ENCODE measurements around the gene PROB1. TPM values are rescaled to one million over a fixed set of nuclear protein-coding genes. Genes with fewer than 3 reads are reported as not detected.
"Not testable (repeated sequence)": the region's sequence is repeated elsewhere in the genome, so short reads cannot be mapped to it uniquely, and the experiment has no call there.

PROB1 gene
- total and polyA plus RNA-seq, 5 donors = 22.2 to 38.5 (median 30.4) TPM

DNA sequence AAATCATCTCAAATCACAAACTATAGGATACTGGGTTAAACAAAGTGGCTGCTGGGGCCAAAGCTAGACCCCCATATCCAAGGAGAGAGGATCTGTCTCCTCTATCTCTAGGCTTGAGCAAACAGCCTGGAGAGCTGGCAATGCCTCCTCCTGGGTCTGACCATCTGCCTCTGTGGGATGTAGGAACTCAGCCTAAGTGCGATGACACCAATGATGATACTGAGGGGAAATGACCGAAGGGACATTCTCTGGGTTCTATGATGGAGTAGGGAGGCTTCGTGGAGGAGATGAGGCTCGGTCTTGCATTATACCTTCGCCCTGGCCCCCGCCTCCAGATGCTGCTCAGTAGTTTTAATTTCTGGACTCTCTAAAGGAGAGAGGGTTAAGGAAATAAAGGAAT, 18.2 kb upstream of the PROB1 start:
- whole genome bisulfite sequencing = 95% methylated on average over 6 of the region's 6 CpGs
- intact Hi-C loops (cut with DNase I) = loop anchor here in 1 of 4 donors (10.0 kb wide), 1 partner anchor 352 kb away; no protein-coding TSS in a partner anchor

DNA sequence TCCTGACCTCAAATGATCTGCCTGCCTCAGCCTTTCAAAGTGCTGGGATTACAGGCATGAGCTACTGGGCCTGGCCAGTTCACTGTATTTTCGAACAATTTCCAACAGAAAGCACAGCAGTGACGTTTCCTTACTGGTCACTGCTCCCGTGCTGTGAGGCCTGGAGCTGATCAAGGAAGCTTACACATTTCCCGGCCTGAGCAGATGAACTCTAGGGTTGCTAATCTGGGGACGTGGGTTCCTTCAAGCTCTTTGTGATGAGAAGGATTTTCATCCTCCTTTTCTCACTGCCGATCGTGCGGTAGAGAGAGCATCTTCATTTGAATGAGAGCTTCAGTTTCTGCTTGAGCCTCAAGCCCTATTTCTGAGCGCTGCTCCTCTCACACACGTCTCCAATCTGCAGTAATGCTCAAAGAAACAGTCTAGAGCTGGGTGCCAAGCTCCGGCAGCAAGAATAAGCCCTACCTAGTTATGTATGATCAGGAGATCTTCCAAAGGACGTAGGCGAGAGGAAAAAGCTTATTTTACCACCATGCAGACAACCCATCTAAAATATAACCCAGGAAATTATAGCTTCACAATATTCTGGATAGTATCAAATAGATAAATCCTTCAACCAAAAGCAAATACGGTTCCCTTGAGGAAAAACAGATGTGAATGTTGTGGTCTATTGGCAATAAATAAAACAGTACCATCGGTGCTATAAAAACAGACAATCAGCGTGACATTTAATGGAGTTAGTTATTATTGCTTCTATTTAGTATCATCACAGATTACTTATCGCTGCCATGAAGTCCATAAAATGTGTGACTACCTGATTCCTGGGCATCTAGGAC, 16.3 kb upstream of the PROB1 start:
- Histone ChIP-seq H3K27ac (ENCODE audit: low read length) (no peak overlapping the region), H3K4me1 (ENCODE audit: control insufficient read depth, insufficient read depth, low read length) (peaks cover 5% of the 10 kb centered on the region), H3K9me3 (ENCODE audit: control insufficient read depth, low read length) (no peaks in the 10 kb centered on the region), H3K4me3 (ENCODE audit: low read length) (no peak overlapping the region), H3K27me3 (ENCODE audit: control insufficient read depth, insufficient read depth) (no peaks in the 10 kb centered on the region)
- intact Hi-C loops (cut with DNase I) = loop anchor here in 1 of 4 donors (10.0 kb wide), 1 partner anchor 354 kb away; no protein-coding TSS in a partner anchor
- WGBS = 80% methylated on average over 17 of the region's 17 CpGs
- no peak for DNase-seq
- ATAC-seq = no peak

More for the DNA sequence above, 18.2 kb upstream of the PROB1 start:
- ATAC-seq = no peak
- Histone ChIP-seq H3K27me3 (ENCODE audit: control insufficient read depth, insufficient read depth) (no peaks in the 10 kb centered on the region), H3K4me3 (ENCODE audit: low read length) (no peak overlapping the region), H3K9me3 (ENCODE audit: control insufficient read depth, low read length) (no peaks in the 10 kb centered on the region), H3K4me1 (ENCODE audit: control insufficient read depth, insufficient read depth, low read length) (peaks cover 9% of the 10 kb centered on the region), H3K27ac (ENCODE audit: low read length) (no peak overlapping the region)
- no peak for DNase-seq

DNA sequence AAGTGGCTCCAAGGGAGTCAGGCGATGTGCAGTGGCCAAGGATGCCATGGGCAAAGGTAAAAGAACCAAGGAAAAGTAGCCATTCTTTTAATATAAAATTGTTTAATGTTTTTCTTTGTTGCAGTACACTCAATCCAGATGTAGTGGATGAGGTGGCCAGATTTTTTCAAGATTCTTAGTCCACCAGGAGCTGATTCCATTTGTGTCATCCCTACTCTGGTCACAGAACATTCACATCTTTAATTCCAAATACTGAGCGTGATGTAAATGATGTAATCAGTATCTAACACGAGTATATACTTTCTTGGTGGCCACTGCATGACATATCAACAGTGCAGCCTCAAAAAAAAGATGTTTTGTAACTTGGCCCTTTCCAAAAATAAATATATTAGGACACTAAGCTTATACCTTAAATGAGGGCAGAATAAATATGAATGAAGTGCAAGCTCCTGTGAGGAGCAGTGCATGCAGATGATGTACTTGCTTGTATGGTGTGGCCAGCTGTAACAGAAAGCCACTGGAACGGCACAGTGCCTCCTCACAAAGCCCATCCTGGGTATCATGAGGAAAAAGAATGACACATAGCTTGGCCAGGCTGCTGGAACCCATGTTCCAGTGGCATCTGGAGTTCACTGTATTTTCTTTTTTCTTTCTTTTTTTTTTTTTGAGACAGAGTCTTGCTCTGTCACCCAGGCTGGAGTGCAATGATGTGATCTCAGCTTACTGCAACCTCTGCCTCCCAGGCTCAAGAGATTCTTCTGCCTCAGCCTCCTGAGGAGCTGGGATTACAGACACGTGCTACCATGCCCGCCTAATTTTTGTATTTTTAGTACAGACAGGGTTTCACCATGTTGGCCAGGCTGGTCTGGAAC, 15.5 kb upstream of the PROB1 start:
- Histone ChIP-seq H3K4me1 (ENCODE audit: control insufficient read depth, insufficient read depth, low read length) (peaks cover 2% of the 10 kb centered on the region), H3K27me3 (ENCODE audit: control insufficient read depth, insufficient read depth) (no peaks in the 10 kb centered on the region), H3K4me3 (ENCODE audit: low read length) (no peak overlapping the region), H3K9me3 (ENCODE audit: control insufficient read depth, low read length) (no peaks in the 10 kb centered on the region), H3K27ac (ENCODE audit: low read length) (peak overlapping the region; percentile 23)
- DNase-seq (no peak), ATAC-seq (no peak)
- intact Hi-C loops (cut with DNase I) = loop anchor here in 1 of 4 donors (10.0 kb wide), 1 partner anchor 354 kb away; no protein-coding TSS in a partner anchor
- 58% methylated on average over 6 of the region's 6 CpGs for WGBS

DNA sequence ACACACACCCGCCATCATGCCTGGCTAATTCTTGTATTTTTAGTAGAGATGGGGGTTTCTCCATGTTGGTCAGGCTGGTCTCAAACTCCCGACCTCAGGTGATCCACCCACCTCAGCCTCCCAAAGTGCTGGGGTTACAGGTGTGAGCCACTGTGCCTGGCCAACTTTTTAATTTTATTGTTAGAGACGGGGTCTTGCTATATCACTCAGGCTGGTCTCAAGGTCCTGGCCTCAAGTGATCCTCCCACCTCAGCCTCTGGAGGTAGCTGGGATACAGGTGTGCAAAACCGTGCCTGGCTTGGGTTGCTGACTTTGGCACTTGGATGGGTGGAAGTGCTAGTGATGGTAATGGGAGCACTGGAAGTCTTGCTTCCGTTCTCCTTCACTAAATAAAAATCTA, 14.2 kb upstream of the PROB1 start:
- H3K27ac ChIP-seq (ENCODE audit: low read length); H3K9me3 ChIP-seq (ENCODE audit: control insufficient read depth, low read length); DNase-seq; ATAC-seq; intact Hi-C loops (cut with DNase I); H3K4me1 ChIP-seq (ENCODE audit: control insufficient read depth, insufficient read depth, low read length); H3K4me3 ChIP-seq (ENCODE audit: low read length); H3K27me3 ChIP-seq (ENCODE audit: control insufficient read depth, insufficient read depth): not testable (repeated sequence)
- WGBS = 88% methylated on average over 5 of the region's 5 CpGs

DNA sequence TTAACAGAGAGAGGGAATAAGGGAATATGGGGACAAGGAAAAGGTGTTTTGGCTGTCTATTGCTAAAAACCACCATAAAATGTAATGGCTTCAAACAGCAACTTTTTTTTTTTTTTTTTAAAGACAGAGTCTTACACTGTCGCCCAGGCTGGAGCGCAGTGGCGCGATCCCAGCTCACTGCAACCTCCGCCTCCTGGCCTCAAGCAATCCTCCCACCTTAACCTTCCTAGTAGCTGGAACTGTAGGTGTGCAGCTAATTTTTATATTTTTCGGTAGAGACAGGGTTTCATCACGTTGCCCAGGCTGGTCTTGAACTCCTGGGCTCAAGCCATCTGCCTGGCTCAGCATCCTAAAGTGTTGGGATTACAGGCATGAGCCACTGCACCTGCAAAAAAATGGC, 13.3 kb upstream of the PROB1 start:
- ATAC-seq (no peak), DNase-seq (no peak)
- Histone ChIP-seq H3K27me3 (ENCODE audit: control insufficient read depth, insufficient read depth) (no peaks in the 10 kb centered on the region), H3K4me3 (ENCODE audit: low read length) (no peak overlapping the region), H3K27ac (ENCODE audit: low read length) (no peak overlapping the region), H3K9me3 (ENCODE audit: control insufficient read depth, low read length) (no peaks in the 10 kb centered on the region), H3K4me1 (ENCODE audit: control insufficient read depth, insufficient read depth, low read length) (no peaks in the 10 kb centered on the region)
- WGBS = 91% methylated on average over 7 of the region's 7 CpGs
- intact Hi-C loops (cut with DNase I) = no loop called here

DNA sequence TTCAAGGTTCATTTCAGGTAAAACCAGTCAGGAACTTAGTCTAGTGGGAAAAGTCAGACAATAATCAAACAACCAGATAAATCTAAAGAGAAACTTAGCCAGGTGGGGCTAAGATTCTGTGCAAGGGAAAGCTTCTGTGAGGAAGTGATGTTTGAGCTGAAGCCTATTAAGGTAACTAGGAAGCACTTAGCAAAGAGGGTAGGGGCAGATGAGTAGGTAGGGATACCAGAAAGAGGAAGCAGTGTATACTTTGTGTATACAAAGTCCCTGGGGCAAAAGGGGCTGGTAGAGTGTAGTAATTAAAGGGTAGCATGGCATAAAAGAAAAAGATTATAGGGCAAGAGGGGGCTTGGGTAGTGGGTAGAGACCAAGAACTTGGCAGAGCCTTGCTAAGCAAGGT, 12.6 kb upstream of the PROB1 start:
- intact Hi-C loops (cut with DNase I) = no loop called here
- DNase-seq (no peak), ATAC-seq (no peak)
- no peak overlapping the region for H3K27ac ChIP-seq (ENCODE audit: low read length)
- H3K9me3 ChIP-seq (ENCODE audit: control insufficient read depth, low read length) = no peaks in the 10 kb centered on the region
- no peak overlapping the region for H3K4me3 ChIP-seq (ENCODE audit: low read length)
- no peaks in the 10 kb centered on the region for H3K4me1 ChIP-seq (ENCODE audit: control insufficient read depth, insufficient read depth, low read length)
- H3K27me3 ChIP-seq (ENCODE audit: control insufficient read depth, insufficient read depth) = no peaks in the 10 kb centered on the region

DNA sequence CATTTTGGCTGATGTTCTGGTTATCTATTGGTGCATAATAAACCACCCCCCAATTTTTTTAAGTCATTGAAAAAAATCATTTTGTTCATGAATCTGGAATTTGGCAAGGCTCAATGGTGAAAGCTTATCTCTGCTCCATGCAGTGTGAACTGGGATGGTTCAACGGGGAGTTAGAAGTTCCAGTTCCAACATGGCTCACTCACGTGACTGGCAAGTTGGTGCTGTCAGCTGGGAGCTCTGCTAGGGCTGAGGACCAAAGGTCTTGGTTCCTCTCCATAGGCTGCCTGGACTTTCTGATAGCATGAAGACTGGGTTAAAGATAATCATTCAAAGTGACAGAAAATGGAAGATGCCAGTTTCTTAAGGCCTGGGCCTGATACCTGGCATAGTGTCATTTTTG, 12.1 kb upstream of the PROB1 start:
- no peak for ATAC-seq
- intact Hi-C loops (cut with DNase I) = no loop called here

DNA sequence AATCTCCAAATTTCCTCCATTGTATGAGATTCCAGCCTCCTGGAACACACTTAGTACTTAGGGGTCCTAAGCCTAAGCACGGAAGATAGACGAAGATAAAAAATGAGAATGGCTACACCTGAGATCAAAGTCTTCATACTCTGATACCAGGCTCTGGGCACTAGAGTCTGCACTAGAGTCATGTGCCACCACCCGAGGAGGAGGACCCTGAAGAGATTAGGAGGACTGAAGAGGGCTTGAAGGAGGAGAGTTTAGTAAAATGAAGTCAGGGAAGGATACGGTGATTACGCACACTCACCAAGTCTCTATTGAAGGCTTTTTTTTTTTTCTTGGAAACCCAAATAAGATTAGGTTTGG, 9.6 kb upstream of the PROB1 start:
- intact Hi-C loops (cut with DNase I) = no loop called here
- Histone ChIP-seq H3K9me3 (ENCODE audit: control insufficient read depth, low read length) (no peaks in the 10 kb centered on the region), H3K27ac (ENCODE audit: low read length) (peak overlapping the region; percentile 90), H3K4me1 (ENCODE audit: control insufficient read depth, insufficient read depth, low read length) (no peaks in the 10 kb centered on the region), H3K27me3 (ENCODE audit: control insufficient read depth, insufficient read depth) (no peaks in the 10 kb centered on the region), H3K4me3 (ENCODE audit: low read length) (peak overlapping the region; percentile 15)
- DNase-seq = no peak
- no peak for ATAC-seq
- 53% methylated on average over 5 of the region's 5 CpGs for WGBS

More for the DNA sequence above, 12.1 kb upstream of the PROB1 start:
- Histone ChIP-seq H3K4me3 (ENCODE audit: low read length) (no peak overlapping the region), H3K27me3 (ENCODE audit: control insufficient read depth, insufficient read depth) (no peaks in the 10 kb centered on the region), H3K4me1 (ENCODE audit: control insufficient read depth, insufficient read depth, low read length) (no peaks in the 10 kb centered on the region), H3K27ac (ENCODE audit: low read length) (no peak overlapping the region), H3K9me3 (ENCODE audit: control insufficient read depth, low read length) (no peaks in the 10 kb centered on the region)
- DNase-seq = no peak
- 35% methylated on average over 2 of the region's 2 CpGs for WGBS

DNA sequence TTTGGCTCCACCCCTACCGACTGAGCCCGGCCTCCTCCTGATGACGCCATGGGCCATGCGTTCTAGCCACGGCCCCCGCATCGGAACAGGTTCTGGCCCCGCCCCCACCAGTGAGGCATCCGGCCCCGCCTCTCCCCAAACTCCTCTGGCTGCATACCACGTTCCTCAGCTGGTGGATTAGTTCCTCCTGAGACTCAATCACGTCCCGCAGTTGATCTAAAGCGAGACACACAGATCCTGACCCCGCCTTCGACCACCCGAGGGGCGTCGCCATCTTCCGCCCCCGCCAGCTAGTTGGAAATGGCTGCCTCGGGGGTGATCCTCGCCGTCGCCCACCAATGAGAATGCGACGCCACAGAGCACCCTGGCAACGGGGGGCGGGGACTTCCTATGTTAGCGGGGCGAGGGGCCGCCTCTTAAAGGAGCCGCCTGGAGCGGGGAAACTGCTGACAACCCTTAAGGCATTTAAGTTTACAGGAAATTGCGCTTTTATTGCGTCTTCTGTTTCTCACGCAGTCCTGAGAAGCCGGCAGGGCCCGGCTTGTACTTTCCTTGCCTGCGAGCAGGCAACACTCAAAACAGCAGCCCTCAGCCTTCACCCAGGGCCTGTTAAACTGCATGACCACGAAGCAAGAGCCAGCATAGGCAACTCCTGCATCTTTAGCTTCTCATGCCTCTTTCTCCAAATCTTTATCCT, 9.0 kb upstream of the PROB1 start, which contains the start of gene SPATA24:
Gene SPATA24, minus strand, starts transcription at position 303 of the 697 bp plus-strand sequence. Its CDS starts 29 bp downstream, at position 274.
- under 1% methylated on average over 41 of the region's 41 CpGs for WGBS
- intact Hi-C loops (cut with DNase I) = no loop called here
- peak; percentile 98 to 100 (median 99) for DNase-seq

DNA sequence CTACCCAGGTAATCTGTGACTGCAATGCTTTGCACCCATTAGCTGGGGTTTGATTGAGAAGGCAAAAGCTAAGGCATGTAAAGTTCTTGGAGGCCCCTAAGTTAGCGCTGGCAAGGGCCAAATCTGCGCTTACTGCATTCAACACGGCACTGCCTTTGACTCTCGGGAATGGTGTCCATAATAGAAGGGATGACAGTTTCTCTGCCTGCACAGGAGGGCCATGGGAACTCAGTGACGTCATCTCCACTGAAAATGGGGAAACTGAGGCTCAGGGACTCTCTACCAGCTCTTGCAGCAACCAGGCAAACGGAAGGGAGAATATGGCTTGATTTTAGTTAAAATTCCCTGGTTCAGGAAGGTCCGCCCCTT, 8.5 kb upstream of the PROB1 start:
- peak overlapping the region; percentile 92 for H3K27ac ChIP-seq (ENCODE audit: low read length)
- intact Hi-C loops (cut with DNase I) = no loop called here
- H3K9me3 ChIP-seq (ENCODE audit: control insufficient read depth, low read length) = no peaks in the 10 kb centered on the region
- no peaks in the 10 kb centered on the region for H3K4me1 ChIP-seq (ENCODE audit: control insufficient read depth, insufficient read depth, low read length)
- ATAC-seq (no peak), DNase-seq (no peak)
- H3K4me3 ChIP-seq (ENCODE audit: low read length) = peak overlapping the region; percentile 41
- H3K27me3 ChIP-seq (ENCODE audit: control insufficient read depth, insufficient read depth) = no peaks in the 10 kb centered on the region
- WGBS = 16% methylated on average over 7 of the region's 7 CpGs

More for the DNA sequence above, 9.0 kb upstream of the PROB1 start, which contains the start of gene SPATA24:
- ATAC-seq = peak; percentile 96
- peak within 1 kb of the TSS; percentile 41 for H3K4me3 ChIP-seq (ENCODE audit: low read length)
- no peaks in the 10 kb centered on the region for H3K27me3 ChIP-seq (ENCODE audit: control insufficient read depth, insufficient read depth)
- H3K27ac ChIP-seq (ENCODE audit: low read length) = peak within 1 kb of the TSS; percentile 92
- H3K9me3 ChIP-seq (ENCODE audit: control insufficient read depth, low read length) = no peaks in the 10 kb centered on the region
- no peaks in the 10 kb centered on the region for H3K4me1 ChIP-seq (ENCODE audit: control insufficient read depth, insufficient read depth, low read length)
